GM21390 (cell line): Measurements from ENCODE around the gene FGFR3.

ENCODE experiments used
- ATAC-seq: cut with Tn5 transposase; IDR thresholded peaks from one replicate; pipeline ENCODE4 v1.9.1; 2021; ENCODE audit not compliant: unreplicated experiment

The FGFR3 gene

GRCh38 chr4:1756079-1756478 is 37.0 kb upstream of the FGFR3 start:
- no peak for ATAC-seq

DNA sequence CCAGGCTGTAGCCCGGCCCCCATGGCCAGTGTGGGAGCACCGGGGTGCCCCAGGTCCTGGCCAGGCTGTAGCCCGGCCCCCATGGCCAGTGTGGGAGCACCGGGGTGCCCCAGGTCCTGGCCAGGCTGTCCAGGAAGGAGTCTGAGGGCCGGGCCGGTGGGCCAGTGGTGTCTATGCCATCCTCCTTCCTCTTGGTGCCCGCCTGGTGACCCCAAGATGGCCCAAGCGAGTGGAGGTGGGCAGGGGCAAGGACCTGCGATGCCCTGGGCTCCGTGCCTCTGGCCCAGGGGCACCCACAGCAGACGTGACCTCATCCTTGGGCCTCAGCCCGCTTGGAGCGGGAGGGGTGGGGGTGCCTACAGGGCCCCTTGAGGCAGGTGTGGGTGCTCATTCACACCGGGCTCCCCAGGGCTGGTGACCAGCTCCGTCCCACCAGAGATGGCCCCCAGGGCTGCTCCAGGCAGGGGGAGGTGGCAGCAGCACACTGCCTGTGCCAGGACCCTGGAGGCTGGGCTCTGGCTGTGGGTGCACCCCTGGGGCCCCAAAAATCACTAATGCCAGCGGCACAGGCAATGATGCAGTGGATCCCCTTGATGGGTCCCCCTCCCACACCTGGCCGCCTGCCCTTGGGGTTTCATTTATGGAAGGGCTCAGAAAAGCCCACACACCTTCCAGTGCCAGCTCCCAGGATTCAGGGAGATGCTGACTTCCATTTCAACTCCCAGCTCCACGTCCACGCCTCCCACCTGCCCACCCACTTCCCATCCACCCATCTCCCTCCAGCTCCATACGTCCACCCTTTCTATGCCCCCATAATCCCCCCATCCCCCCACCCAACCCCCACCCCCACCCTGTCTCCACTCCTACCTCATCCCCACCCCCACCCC is 36.0 kb upstream of the FGFR3 start:
- ATAC-seq, result no peak

GRCh38 chr4:1757836-1758235 is 35.3 kb upstream of the FGFR3 start:
- no peak for ATAC-seq

- no peak for ATAC-seq
These were observed 34.6 kb upstream of the FGFR3 start for GRCh38 chr4:1758306-1759121.

- ATAC-seq, result no peak
These were observed 33.8 kb upstream of the FGFR3 start for GRCh38 chr4:1759170-1759817.

- ATAC-seq, result no peak
These were observed 33.3 kb upstream of the FGFR3 start for GRCh38 chr4:1759818-1760223.

DNA sequence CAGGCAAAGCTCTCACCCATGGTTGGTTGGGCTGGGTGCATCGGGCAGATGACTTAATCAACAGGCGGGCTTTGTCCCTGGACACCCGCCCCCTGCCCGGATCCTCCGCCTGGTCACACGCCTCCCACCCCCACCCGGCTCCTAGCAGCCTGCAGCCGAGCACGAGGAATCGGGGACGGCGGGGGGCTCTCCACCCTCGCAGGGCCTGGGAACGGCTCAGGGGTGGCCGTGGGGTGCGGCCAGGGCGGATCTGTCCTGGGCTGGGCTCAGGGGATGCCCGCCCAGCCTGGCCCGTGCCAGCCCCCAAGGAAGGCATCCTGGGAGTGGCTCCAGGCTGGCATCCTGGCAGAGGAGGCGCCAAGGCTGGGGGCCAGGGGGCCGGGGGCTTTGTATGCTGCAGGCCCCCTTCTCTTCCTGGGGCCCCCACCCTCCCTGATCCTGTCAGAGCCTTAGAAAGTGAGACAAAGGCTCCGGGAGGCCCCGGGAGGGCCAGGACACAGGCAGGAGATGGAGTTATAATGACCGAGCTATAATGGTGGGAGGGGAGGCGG is 32.5 kb upstream of the FGFR3 start:
- no peak for ATAC-seq

GRCh38 chr4:1761130-1761689 is 31.9 kb upstream of the FGFR3 start:
- ATAC-seq, result no peak

GRCh38 chr4:1762264-1763010 is 30.7 kb upstream of the FGFR3 start:
- ATAC-seq, result no peak

- no peak for ATAC-seq
These were observed 30.0 kb upstream of the FGFR3 start for GRCh38 chr4:1763070-1763549.

- ATAC-seq, result no peak
These were observed 29.5 kb upstream of the FGFR3 start for GRCh38 chr4:1763550-1764080.

DNA sequence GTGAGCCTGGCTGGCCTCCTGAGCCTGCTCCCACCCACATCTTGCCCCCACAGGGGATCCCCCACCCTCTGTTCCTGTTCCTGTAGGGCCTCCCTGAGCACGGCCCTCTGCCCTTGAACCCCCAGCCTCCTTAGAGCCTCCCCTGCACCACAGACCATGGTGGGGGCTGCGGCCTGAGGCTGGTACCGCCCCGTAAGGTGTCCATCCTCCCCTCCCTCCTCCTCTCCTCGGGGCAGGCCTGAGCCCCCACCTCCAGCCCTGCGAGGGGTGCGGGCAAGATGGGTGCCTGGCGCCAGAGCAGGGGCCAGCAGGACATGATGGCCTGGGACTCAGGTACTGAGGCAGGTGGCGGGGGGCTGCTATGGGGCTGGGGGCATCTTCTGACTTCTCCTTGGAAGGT is 28.4 kb upstream of the FGFR3 start:
- ATAC-seq, result no peak

DNA sequence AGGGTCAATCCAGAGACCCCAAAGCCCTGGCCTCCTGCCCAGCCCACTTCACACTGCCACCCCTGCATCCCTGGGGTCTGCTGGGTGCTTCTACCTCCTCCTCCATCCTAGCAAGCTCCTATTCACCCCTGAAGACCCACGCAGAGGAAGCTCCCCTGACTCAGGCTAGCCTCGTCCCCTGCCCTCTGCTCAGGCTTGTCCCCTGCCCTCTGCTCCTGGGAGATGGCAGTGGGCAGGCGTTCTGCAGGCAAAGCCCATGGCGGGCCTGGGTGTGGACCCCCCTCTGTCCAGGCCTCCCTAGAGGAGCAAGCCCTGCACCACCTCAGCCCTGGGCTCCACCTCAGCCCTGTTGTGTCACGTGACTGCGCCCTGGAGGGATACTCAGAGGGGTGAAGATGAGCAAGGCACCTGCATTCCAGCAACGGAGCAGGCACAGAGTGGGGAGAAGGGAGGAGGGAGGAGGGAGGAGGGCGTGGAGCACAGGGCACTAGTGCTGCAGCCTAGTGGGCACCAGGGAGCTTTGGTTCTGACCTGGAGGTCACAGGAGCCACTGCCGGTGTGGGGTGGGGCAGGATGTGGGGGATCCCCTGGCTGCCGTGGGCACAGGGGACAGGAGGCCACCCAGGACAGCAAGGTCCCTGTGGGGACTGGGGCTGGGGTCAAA is 27.6 kb upstream of the FGFR3 start:
- ATAC-seq, result no peak

DNA sequence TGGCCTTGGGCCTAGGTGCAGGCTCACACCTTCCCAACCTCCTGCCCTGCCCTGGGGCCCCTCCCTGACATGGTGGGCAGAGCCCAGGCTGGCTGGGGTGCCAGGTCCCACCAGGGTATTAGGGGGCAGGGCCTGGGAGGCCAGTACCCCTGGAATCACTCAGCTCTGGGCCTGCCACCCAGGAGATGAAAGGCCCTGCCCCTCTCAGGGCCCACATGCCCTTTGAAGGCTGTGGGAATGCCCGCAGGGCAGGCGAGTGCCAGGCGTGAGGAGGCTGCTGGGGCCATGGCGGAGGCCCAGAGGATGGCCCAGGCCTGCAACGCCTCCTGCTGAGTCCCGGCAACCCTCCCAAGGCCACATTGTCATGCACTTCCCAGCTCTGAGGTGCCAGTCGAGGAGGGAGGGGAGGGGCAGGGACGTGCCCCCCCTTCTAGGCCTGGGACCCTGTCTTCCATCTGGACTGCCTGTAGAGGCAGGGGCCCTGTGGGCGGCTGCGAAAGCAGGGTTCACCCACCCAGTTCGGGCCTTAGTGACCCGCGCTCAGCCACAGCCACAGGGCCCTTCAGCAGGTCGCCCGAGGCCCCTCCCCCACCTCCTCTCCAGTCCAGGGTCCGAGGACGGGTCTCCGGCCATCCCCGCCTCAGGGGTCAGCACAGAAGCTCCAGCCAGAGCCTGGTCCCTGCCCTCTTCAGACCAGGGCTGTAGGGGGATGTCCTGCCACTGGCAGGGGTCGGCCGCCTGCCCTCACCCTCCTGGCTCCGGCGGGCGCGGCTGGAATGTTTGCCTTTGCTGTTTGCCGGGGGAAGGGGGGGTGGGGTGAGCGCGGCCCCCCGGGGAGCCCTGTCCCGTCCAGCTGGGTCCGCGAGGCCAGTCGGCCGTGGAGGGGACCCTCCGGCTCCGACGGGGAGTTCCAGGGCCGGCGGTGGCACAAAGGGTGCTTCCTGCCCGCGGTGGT is 26.7 kb upstream of the FGFR3 start:
- ATAC-seq, result no peak

DNA sequence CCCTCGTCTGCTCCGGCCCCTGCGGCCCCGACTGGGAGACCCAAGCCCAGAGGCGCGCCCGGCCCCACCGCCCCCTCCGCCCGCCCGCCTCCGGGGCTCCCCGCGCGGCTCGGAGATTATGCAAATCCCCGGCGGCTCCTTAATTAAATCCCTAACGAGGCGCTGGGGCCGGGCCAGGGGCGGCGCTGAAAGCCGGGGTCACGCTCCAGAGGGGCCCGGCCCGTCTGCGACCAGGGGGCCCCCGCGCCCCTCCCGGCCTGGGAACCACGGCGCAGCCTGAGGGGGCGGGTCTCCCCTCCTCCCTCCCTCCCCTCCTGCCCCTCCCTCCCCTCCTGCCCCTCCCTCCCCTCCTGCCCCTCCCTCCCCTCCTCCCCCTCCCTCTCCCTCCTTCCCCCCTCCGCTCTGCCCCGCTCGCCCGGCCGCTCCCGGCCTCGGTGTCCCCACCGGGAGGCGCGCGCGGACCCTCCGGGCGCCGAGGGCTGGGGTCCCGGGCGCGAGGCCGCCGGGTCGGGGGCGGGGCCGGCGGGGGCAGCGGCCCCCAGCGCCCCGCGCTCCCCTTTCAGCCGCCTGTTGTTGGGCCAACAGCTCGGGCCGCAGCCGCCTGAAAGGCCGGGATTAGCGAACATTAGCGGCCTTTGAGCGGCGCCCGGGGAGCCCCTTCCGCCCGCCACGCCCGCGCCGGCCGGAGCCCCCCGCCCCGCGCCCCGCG is 25.9 kb upstream of the FGFR3 start:
- no peak for ATAC-seq

DNA sequence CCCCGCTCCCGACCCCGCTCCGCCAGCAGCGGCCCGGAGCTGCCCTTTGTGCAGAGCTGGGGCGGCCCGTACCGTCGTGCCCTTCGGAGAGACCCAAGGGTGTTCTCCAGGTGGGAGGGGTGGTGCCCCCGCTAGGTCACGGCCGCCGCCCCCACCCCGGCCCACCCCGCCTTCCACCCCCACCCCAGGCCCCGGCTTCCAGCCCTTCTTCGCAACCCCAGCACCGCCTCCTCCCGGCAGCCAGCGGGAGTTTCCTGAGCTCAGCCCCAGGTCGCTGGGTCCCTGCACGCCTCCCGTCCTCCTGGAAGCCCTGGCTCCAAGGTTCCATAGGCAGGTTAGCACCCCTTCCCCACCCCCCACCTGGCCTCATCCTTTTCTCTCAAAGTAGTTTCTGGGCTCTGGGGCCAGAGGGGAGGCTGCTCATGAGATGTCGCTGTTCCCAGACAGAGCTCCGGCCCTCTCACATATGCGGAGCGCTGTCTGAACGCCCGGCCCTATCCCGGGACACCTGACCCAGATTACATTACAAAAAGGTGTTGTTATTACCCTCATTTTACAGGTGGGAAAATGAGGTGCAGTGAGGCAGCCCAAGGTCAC is 25.2 kb upstream of the FGFR3 start:
- no peak for ATAC-seq

DNA sequence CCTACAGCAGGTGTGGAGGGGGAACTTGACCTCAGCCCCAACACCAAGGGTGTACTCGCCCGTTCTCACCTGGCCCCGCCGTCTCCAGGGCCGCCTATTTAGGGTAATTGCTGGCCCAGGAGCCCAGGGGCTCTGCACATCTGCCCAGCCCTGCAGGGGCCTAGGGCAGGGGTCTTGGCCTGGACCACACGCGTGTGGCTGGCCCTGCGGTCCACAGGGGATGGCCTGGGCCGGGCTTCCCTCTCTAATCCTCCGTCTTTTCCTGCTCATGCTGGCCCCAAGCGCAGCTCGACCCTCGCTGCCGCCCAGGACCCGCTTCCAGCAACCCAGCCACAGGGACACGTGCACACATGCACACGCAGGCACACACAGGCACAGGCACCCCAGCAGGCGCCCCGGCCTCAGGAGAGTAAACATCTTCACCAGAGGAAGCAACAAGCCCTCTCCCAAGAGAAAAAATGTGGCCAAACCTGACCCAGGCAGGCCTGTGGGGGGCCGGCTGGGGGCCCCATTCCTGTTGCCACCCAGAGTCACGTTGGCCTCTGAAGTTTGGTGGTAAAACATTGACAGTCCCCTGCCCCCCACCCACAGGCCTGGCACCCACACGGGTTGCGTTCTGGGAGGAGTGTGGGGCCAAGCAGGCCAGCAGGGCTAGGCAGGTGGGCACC is 24.6 kb upstream of the FGFR3 start:
- no peak for ATAC-seq
